Measurements from ENCODE around the gene ACE. TPM values are rescaled to one million over a fixed set of nuclear protein-coding genes. Genes with fewer than 3 reads are reported as not detected.

The ACE gene
- total RNA-seq, 4 donors from 2014 or later: 1.7 to 6.3 (median 4.8) TPM

- DNase-seq (no peak), ATAC-seq (no peak)
- intact Hi-C loops (cut with DNase I; ENCODE audit: low total_unique reads) (no loop called here), in situ Hi-C loops (cut with MboI; ENCODE audit: low sequenced_read_pairs in 4 of 4) (loop anchor here in 1 of 4 donors (25.0 kb wide), 1 partner anchor 93 kb away; no protein-coding TSS in a partner anchor)
- Histone ChIP-seq H3K4me3 (no peak overlapping the region), H3K36me3 (no peaks in the 10 kb centered on the region), H3K9me3 (no peaks in the 10 kb centered on the region), H3K27ac (no peak overlapping the region), H3K4me1 (no peaks in the 10 kb centered on the region), H3K27me3 (no peaks in the 10 kb centered on the region)
- no peak for TF ChIP-seq POLR2A (IDR thresholded peaks at IDR 0.05)
- TF ChIP-seq CTCF (IDR thresholded peaks at IDR 0.05 in 4 of 5, conservative IDR thresholded peaks at IDR 0.05 in 1 of 5): no peak
These were observed 21.4 kb upstream of the ACE start for GRCh38 chr17:63455417-63455816.

- Histone ChIP-seq H3K27me3 (no peaks in the 10 kb centered on the region), H3K4me3 (no peak overlapping the region), H3K9me3 (no peaks in the 10 kb centered on the region), H3K4me1 (no peaks in the 10 kb centered on the region), H3K27ac (no peak overlapping the region), H3K36me3 (no peaks in the 10 kb centered on the region)
- TF ChIP-seq POLR2A (IDR thresholded peaks at IDR 0.05) (no peak), CTCF (IDR thresholded peaks at IDR 0.05 in 4 of 5, conservative IDR thresholded peaks at IDR 0.05 in 1 of 5) (no peak)
- intact Hi-C loops (cut with DNase I; ENCODE audit: low total_unique reads) (no loop called here), in situ Hi-C loops (cut with MboI; ENCODE audit: low sequenced_read_pairs in 4 of 4) (loop anchor here in 1 of 4 donors (25.0 kb wide), 1 partner anchor 96 kb away; no protein-coding TSS in a partner anchor)
- DNase-seq (no peak), ATAC-seq (no peak)
These were observed 18.4 kb upstream of the ACE start for GRCh38 chr17:63458478-63458877.

DNA sequence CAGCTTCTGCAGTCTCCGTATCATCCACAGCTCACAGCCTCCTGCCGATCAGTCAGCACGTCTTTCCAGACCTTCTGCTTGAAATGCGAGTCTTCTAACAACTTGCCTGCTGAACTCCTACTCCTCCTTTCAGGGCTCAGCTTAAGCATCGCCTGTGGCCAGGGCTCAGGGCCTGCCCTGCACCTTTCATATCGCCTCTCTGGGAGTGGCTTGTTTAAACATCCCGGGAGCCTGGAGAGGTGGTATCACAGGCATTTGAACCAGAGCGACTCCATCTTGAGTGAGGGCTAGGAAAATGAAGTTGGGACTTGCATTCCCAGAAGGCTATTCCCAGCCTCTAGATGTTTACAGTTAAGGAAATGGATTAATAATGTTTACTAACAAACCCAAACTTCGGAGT, 16.8 kb upstream of the ACE start:
- Histone ChIP-seq H3K9me3 (no peaks in the 10 kb centered on the region), H3K36me3 (no peaks in the 10 kb centered on the region), H3K4me1 (no peaks in the 10 kb centered on the region), H3K27me3 (peaks cover 0 to 3% (median 0%) of the 10 kb centered on the region in 3 donors), H3K27ac (no peak overlapping the region), H3K4me3 (no peak overlapping the region)
- in situ Hi-C loops (cut with MboI; ENCODE audit: low sequenced_read_pairs in 4 of 4): loop anchor here in 1 of 4 donors (25.0 kb wide), 1 partner anchor 98 kb away; no protein-coding TSS in a partner anchor
- intact Hi-C loops (cut with DNase I; ENCODE audit: low total_unique reads): no loop called here
- no peak for DNase-seq
- TF ChIP-seq POLR2A (IDR thresholded peaks at IDR 0.05) (no peak), CTCF (IDR thresholded peaks at IDR 0.05 in 4 of 5, conservative IDR thresholded peaks at IDR 0.05 in 1 of 5) (no peak)
- no peak for ATAC-seq

DNA sequence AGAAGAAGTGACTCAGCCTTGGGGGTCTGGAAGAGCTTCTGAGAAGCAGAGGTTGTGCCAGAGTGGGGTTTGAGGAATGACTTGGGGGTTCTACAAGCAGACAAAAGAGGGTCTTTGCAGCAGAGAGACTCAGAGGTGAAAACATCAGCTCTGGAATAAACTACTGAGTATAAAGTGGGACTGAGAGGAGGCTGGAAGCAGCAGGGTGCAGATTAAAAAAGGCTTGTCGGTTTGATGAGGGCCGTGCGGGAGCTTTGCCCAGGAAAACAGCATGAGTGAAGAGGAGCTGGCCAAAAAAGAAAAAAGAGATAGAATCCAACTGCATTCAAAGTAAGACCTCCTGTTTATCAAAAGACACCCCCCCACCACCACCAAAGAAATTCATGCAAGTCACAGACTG, 13.1 kb upstream of the ACE start:
- Histone ChIP-seq H3K4me3 (no peak overlapping the region), H3K27me3 (peaks cover 0 to 3% (median 0%) of the 10 kb centered on the region in 3 donors), H3K9me3 (no peaks in the 10 kb centered on the region), H3K36me3 (no peaks in the 10 kb centered on the region), H3K4me1 (no peaks in the 10 kb centered on the region), H3K27ac (no peak overlapping the region)
- in situ Hi-C loops (cut with MboI; ENCODE audit: low sequenced_read_pairs in 4 of 4) (loop anchor here in 1 of 4 donors (25.0 kb wide), 1 partner anchor 101 kb away; no protein-coding TSS in a partner anchor), intact Hi-C loops (cut with DNase I; ENCODE audit: low total_unique reads) (no loop called here)
- no peak for TF ChIP-seq POLR2A (IDR thresholded peaks at IDR 0.05)
- no peak for TF ChIP-seq CTCF (IDR thresholded peaks at IDR 0.05 in 4 of 5, conservative IDR thresholded peaks at IDR 0.05 in 1 of 5)
- no peak for DNase-seq
- ATAC-seq: no peak

All from gastrocnemius medialis (tissue), 4 donors.